ENCODE measurements around the gene CALHM6.

DNA sequence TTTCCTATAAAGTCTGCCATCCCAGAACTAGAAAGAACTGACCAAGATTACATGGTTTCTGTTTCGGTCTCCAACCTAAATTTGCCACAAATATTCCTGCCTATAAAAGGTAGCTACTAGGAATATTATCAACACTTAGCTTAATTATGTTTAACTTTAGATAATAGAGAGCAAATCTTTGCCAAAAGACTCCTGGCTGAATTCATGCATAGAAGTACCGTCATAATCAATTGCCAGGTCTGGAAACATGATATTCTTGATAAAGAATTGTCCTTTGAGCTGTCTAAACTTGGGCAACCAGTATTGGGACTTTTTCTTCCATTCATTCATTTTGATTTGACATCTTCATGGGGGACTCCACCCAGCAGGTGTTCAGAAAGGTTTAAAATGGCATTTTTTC, 22.4 kb downstream of the CALHM6 start:
- TF ChIP-seq CTCF (IDR thresholded peaks at IDR 0.05) (no peak), POLR2A (IDR thresholded peaks at IDR 0.05) (no peak)
